Panc1 (cell line): ENCODE results near the gene GRID1. TPM values are rescaled to one million over a fixed set of nuclear protein-coding genes. Genes with fewer than 3 reads are reported as not detected.

Experiments used
- ATAC-seq: fragments of 200-7000 bp; cut with Tn5 transposase; 2 replicates; pipeline ENCODE4 v1.9.1; 2020; ENCODE audit warnings: mild to moderate bottlenecking, moderate library complexity
- BruUV-seq: library from RNA; stranded (reverse); fragments of 400-500 nt; replicated peaks from 2 replicates; lab custom pipeline; 2021; lab: Mats Ljungman, UMichigan
- CTCF ChIA-PET: fragments of 300-600 bp; sonication (Branson Sonifier 250); formaldehyde crosslinking; loops from one replicate; lab custom pipeline; 2022; ENCODE audit warnings: antibody characterized with exemption; lab: Charles Lee
- POLR2A ChIA-PET: fragments of 300-600 bp; sonication (Branson Sonifier 250); formaldehyde crosslinking; loops from one replicate; lab custom pipeline; 2022; ENCODE audit warnings: antibody characterized with exemption; lab: Charles Lee
- DNase-seq: peaks from one replicate; pipeline ENCODE4 v3.0.0-alpha.2; 2010; ENCODE audit warnings: low read depth, low spot score
- H3K27ac ChIP-seq: 2 replicates; pipeline ENCODE4 v1.5.1; 2011; ENCODE audit warnings: mild to moderate bottlenecking, low read length, inconsistent platforms
- H3K27me3 ChIP-seq: fragments of 200-500 bp; sonication (Bioruptor generic); 2 replicates; pipeline ENCODE4 v1.6.0; 2014; ENCODE audit warnings: low read length, inconsistent platforms; ENCODE audit not compliant: control insufficient read depth, insufficient read depth
- H3K36me3 ChIP-seq: fragments of 200-500 bp; sonication (Bioruptor generic); 2 replicates; pipeline ENCODE4 v1.5.1; 2014; ENCODE audit warnings: inconsistent platforms, mild to moderate bottlenecking, low read length, moderate library complexity; ENCODE audit not compliant: control insufficient read depth, insufficient read depth
- H3K4me1 ChIP-seq: 2 replicates; pipeline ENCODE4 v1.5.1; 2011; ENCODE audit warnings: inconsistent platforms, mild to moderate bottlenecking, low read length, moderate library complexity; ENCODE audit not compliant: control insufficient read depth, insufficient read depth
- H3K4me3 ChIP-seq, 2 experiments: 2 replicates each; pipeline ENCODE4 v1.5.1; 2011 to 2012; ENCODE audit warnings: low read depth in 2 of 2, low read length in 2 of 2, mild to moderate bottlenecking in 2 of 2, inconsistent platforms in 1 of 2, moderate library complexity in 1 of 2
- H3K9me3 ChIP-seq: fragments of 200-500 bp; sonication (Bioruptor generic); 2 replicates; pipeline ENCODE4 v1.5.1; 2014; ENCODE audit warnings: low read depth, mild to moderate bottlenecking, inconsistent platforms, low read length, moderate library complexity; ENCODE audit not compliant: control insufficient read depth, insufficient read depth
- POLR2AphosphoS5 ChIP-seq: IDR thresholded peaks from 2 replicates; pipeline ENCODE4 v1.6.1; 2012; ENCODE audit warnings: mild to moderate bottlenecking, low read depth, low read length, moderate library complexity
- SIN3A ChIP-seq: IDR thresholded peaks from 2 replicates; pipeline ENCODE4 v1.6.1; 2012; ENCODE audit warnings: low read depth, mild to moderate bottlenecking, low read length, moderate library complexity, borderline replicate concordance; ENCODE audit not compliant: insufficient read depth
- TCF7L2 ChIP-seq: IDR thresholded peaks from 2 replicates; pipeline ENCODE4 v1.6.1; 2011; ENCODE audit warnings: mild to moderate bottlenecking, low read depth, low read length, inconsistent platforms
- in situ Hi-C: cut with HindIII; loops from 2 replicates; pipeline ENCODE4 v1.10.0; 2016; ENCODE audit warnings: low sequenced_read_pairs, low pct_unique_long_range_greater_than_20kb
- intact Hi-C: fragments of 100-400 bp; cut with micrococcal nuclease; formaldehyde crosslinking; loops from one replicate; pipeline ENCODE4 v1.10.0; 2022; ENCODE audit not compliant: unreplicated experiment
- total RNA-seq: library from RNA; stranded (reverse); gene quantifications from one replicate; pipeline ENCODE4 v1.2.1, GENCODE V29; 2021; ENCODE audit not compliant: unreplicated experiment
- TF ChIP-seq, protein P1 (sequence below), 2 experiments: IDR thresholded peaks; 2 replicates each; pipeline ENCODE4 v1.6.1; 2011 to 2012; ENCODE audit warnings: low read depth in 2 of 2, control low read depth in 1 of 2, low read length in 1 of 2, mild to moderate bottlenecking in 1 of 2, moderate library complexity in 1 of 2; ENCODE audit not compliant: insufficient read depth in 1 of 2
- TF ChIP-seq, protein P2 (sequence below): fragments of 450-650 bp; IDR thresholded peaks from 2 replicates; pipeline ENCODE4 v1.5.1; 2017; ENCODE audit warnings: mild to moderate bottlenecking

The GRID1 gene
- total RNA-seq, 1 experiment from 2014 or later = 2.3 TPM

- ChIA-PET CTCF (no interaction called here), POLR2A (no interaction called here)
- TF ChIP-seq TCF7L2 (no peak), POLR2AphosphoS5 (no peak)
- TF ChIP-seq, protein P1, sequence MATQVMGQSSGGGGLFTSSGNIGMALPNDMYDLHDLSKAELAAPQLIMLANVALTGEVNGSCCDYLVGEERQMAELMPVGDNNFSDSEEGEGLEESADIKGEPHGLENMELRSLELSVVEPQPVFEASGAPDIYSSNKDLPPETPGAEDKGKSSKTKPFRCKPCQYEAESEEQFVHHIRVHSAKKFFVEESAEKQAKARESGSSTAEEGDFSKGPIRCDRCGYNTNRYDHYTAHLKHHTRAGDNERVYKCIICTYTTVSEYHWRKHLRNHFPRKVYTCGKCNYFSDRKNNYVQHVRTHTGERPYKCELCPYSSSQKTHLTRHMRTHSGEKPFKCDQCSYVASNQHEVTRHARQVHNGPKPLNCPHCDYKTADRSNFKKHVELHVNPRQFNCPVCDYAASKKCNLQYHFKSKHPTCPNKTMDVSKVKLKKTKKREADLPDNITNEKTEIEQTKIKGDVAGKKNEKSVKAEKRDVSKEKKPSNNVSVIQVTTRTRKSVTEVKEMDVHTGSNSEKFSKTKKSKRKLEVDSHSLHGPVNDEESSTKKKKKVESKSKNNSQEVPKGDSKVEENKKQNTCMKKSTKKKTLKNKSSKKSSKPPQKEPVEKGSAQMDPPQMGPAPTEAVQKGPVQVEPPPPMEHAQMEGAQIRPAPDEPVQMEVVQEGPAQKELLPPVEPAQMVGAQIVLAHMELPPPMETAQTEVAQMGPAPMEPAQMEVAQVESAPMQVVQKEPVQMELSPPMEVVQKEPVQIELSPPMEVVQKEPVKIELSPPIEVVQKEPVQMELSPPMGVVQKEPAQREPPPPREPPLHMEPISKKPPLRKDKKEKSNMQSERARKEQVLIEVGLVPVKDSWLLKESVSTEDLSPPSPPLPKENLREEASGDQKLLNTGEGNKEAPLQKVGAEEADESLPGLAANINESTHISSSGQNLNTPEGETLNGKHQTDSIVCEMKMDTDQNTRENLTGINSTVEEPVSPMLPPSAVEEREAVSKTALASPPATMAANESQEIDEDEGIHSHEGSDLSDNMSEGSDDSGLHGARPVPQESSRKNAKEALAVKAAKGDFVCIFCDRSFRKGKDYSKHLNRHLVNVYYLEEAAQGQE (IDR thresholded peaks at IDR 0.05; ENCODE audit: insufficient read depth in 1 of 2, low read depth in 2 of 2, low read length in 1 of 2) = no peak
- TF ChIP-seq, protein P2, sequence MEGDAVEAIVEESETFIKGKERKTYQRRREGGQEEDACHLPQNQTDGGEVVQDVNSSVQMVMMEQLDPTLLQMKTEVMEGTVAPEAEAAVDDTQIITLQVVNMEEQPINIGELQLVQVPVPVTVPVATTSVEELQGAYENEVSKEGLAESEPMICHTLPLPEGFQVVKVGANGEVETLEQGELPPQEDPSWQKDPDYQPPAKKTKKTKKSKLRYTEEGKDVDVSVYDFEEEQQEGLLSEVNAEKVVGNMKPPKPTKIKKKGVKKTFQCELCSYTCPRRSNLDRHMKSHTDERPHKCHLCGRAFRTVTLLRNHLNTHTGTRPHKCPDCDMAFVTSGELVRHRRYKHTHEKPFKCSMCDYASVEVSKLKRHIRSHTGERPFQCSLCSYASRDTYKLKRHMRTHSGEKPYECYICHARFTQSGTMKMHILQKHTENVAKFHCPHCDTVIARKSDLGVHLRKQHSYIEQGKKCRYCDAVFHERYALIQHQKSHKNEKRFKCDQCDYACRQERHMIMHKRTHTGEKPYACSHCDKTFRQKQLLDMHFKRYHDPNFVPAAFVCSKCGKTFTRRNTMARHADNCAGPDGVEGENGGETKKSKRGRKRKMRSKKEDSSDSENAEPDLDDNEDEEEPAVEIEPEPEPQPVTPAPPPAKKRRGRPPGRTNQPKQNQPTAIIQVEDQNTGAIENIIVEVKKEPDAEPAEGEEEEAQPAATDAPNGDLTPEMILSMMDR = no peak
- ATAC-seq = no peak
- intact Hi-C loops (no loop called here), in situ Hi-C loops (no loop called here)
- Histone ChIP-seq H3K4me3 (no peak overlapping the region), H3K4me1 (no peaks in the 10 kb centered on the region), H3K36me3 (no peaks in the 10 kb centered on the region), H3K27ac (no peak overlapping the region), H3K27me3 (no peaks in the 10 kb centered on the region), H3K9me3 (no peaks in the 10 kb centered on the region)
- no peak for DNase-seq
- BruUV-seq = no TSS peak
Observed at GRCh38 chr10:86346799-86347665, 19.6 kb downstream of the GRID1 start.

DNA sequence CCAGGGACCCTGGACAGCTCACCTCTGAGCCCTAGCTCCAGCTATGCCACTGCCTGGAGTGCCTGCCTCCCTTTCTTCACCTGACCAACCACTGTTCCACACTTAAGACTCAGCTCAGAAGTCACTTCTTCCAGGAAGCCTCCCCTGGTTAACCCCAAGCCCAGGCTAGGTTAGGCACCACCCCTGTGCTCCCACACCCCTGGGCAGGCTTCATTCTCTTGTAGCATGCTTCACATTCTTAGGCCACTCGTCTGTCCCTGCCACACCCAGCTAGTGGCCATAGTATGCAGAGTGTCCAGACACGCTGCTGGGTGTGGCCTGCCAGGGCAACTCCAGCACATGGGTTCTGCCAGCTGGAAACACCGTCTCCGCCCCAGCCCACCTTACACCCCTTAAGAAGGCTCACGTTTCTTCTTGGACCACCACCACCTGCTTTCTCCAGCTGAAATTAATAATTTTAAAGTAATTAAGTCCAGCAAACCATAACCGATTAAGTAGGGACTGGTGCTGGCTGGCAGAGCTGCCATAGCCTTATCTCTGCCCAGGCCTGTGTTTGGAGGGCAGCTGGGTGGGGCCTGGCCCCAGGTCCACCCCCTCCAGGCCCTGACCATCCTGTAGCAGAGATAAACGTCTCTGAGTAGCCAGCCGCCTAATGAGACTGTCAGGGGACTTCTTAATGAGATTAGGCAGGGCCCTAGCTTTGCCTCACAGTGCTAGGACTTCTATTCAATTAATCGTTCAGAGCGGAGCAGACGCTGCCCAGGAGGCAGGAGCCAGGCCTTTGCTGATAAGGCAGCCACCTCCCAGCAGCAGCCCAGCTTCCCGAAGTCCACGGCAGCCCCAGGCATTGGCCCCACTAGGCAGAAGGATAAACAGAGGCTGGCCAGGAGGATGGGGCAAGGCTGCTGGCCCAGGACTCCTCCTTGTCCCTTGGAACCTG lies 20.5 kb downstream of the GRID1 start:
- intact Hi-C loops = no loop called here
- no TSS peak for BruUV-seq
- no peaks in the 10 kb centered on the region for H3K9me3 ChIP-seq
- TF ChIP-seq SIN3A = no peak
- TF ChIP-seq, protein P1 (IDR thresholded peaks at IDR 0.05; ENCODE audit: insufficient read depth in 1 of 2, low read depth in 2 of 2, low read length in 1 of 2) = peak in 1 of 2 experiments; percentile 52; a peak in 1 of 4 replicates
- TF ChIP-seq TCF7L2 = no peak
- no peaks in the 10 kb centered on the region for H3K4me1 ChIP-seq
- H3K27ac ChIP-seq = no peak overlapping the region
- H3K27me3 ChIP-seq = no peaks in the 10 kb centered on the region
- CTCF ChIA-PET = interaction anchor here (0.6 kb wide), 2 partner anchors 22 to 615 kb away, joined by 3 read pairs; no protein-coding TSS in a partner anchor
- H3K36me3 ChIP-seq = no peaks in the 10 kb centered on the region
- in situ Hi-C loops = no loop called here
- POLR2A ChIA-PET = no interaction called here
- DNase-seq (no peak), ATAC-seq (peak; percentile 14; the same call in 1 of the 2 replicates)
- no peak overlapping the region for H3K4me3 ChIP-seq
